Neural cell (in vitro differentiated cells): ENCODE results near the gene TRAPPC10. TPM values are rescaled to one million over a fixed set of nuclear protein-coding genes. Genes with fewer than 3 reads are reported as not detected.

Experiments
- H2AFZ ChIP-seq: fragments of 200-600, 300-800 bp; sonication (generic), shearing (Covaris generic); 2 replicates; pipeline ENCODE4 v1.6.0; 2014; ENCODE audit warnings: low read depth, mild to moderate bottlenecking, antibody characterized with exemption, low read length, moderate library complexity
- H3F3A ChIP-seq: fragments of 200-600 bp; shearing (Covaris generic); 2 replicates; pipeline ENCODE4 v1.6.1; 2016; ENCODE audit warnings: mild to moderate bottlenecking, moderate library complexity, mixed read lengths, antibody characterized with exemption, low read length; ENCODE audit not compliant: insufficient read depth, poor library complexity, severe bottlenecking
- H3K27ac ChIP-seq: fragments of 200-600, 300-800 bp; sonication (generic), shearing (Covaris generic); 2 replicates; pipeline ENCODE4 v1.5.1; 2014; ENCODE audit warnings: mild to moderate bottlenecking, low read length, moderate library complexity
- H3K27me3 ChIP-seq: fragments of 300-800, 200-600 bp; sonication (generic), shearing (Covaris generic); 2 replicates; pipeline ENCODE4 v1.6.0; 2014; ENCODE audit warnings: mild to moderate bottlenecking, low read depth, low read length, moderate library complexity; ENCODE audit not compliant: insufficient read depth
- H3K36me3 ChIP-seq: fragments of 300-800, 200-600 bp; sonication (generic), shearing (Covaris generic); 2 replicates; pipeline ENCODE4 v1.5.1; 2014; ENCODE audit warnings: mild to moderate bottlenecking, antibody characterized with exemption, low read length, moderate library complexity; ENCODE audit not compliant: insufficient read depth
- H3K4me2 ChIP-seq: fragments of 300-800, 200-600 bp; sonication (generic), shearing (Covaris generic); 2 replicates; pipeline ENCODE4 v1.6.0; 2014; ENCODE audit warnings: mild to moderate bottlenecking, low read length
- H3K4me3 ChIP-seq: fragments of 300-800, 200-600 bp; sonication (generic), shearing (Covaris generic); 2 replicates; pipeline ENCODE4 v1.5.1; 2014; ENCODE audit warnings: mild to moderate bottlenecking, low read length, moderate library complexity
- H3K79me2 ChIP-seq: fragments of 200-600 bp; shearing (Covaris generic); replicated peaks from 2 replicates; pipeline ENCODE4 v1.6.0; 2014; ENCODE audit warnings: mild to moderate bottlenecking, low read length, moderate library complexity; ENCODE audit not compliant: insufficient read depth
- H3K9ac ChIP-seq: fragments of 300-800, 200-600 bp; sonication (generic), shearing (Covaris generic); 2 replicates; pipeline ENCODE4 v1.6.1; 2016; ENCODE audit warnings: mild to moderate bottlenecking, low read length, mixed read lengths
- H3K9me2 ChIP-seq: fragments of 200-600 bp; shearing (Covaris generic); 2 replicates; pipeline ENCODE4 v1.6.1; 2016; ENCODE audit warnings: mild to moderate bottlenecking, low read length, mixed read lengths; ENCODE audit not compliant: insufficient read depth
- H3K9me3 ChIP-seq: fragments of 200-600, 300-800 bp; sonication (generic), shearing (Covaris generic); 2 replicates; pipeline ENCODE4 v1.6.1; 2016; ENCODE audit warnings: mild to moderate bottlenecking, mixed run types, low read length, moderate library complexity, mixed read lengths
- H4K20me1 ChIP-seq: fragments of 200-600 bp; shearing (Covaris generic); 2 replicates; pipeline ENCODE4 v1.6.1; 2016; ENCODE audit warnings: mild to moderate bottlenecking, mixed run types; ENCODE audit not compliant: insufficient read depth
- CTCF ChIP-seq: fragments of 450-650 bp; IDR thresholded peaks from 2 replicates; pipeline ENCODE4 v1.5.1; 2014; ENCODE audit warnings: antibody characterized with exemption, mild to moderate bottlenecking, moderate library complexity; ENCODE audit not compliant: poor library complexity, severe bottlenecking
- EP300 ChIP-seq: fragments of 450-650 bp; conservative IDR thresholded peaks from 2 replicates; pipeline ENCODE4 v1.6.1; 2014; ENCODE audit warnings: antibody characterized with exemption, mild to moderate bottlenecking, moderate library complexity; ENCODE audit not compliant: poor library complexity, severe bottlenecking
- EZH2 ChIP-seq: fragments of 200-600, 300-800 bp; shearing (Covaris generic), sonication (generic); IDR thresholded peaks from 2 replicates; pipeline ENCODE4 v1.6.1; 2014; ENCODE audit warnings: antibody characterized with exemption, low read length, borderline replicate concordance, mild to moderate bottlenecking; ENCODE audit not compliant: insufficient read depth, poor library complexity, severe bottlenecking
- MXI1 ChIP-seq: fragments of 450-650 bp; conservative IDR thresholded peaks from 2 replicates; pipeline ENCODE4 v1.6.1; 2014; ENCODE audit warnings: antibody characterized with exemption, mild to moderate bottlenecking; ENCODE audit not compliant: poor library complexity, severe bottlenecking
- POLR2AphosphoS5 ChIP-seq: IDR thresholded peaks from 2 replicates; pipeline ENCODE4 v1.6.1; 2012
- RAD21 ChIP-seq: fragments of 450-650 bp; conservative IDR thresholded peaks from 2 replicates; pipeline ENCODE4 v1.6.1; 2014; ENCODE audit warnings: antibody characterized with exemption, mild to moderate bottlenecking, moderate library complexity
- SMC3 ChIP-seq: fragments of 450-650 bp; conservative IDR thresholded peaks from 2 replicates; pipeline ENCODE4 v1.6.1; 2014; ENCODE audit warnings: antibody characterized with exemption, mild to moderate bottlenecking, moderate library complexity; ENCODE audit not compliant: poor library complexity
- TAF1 ChIP-seq: IDR thresholded peaks from 2 replicates; pipeline ENCODE4 v1.6.1; 2012; ENCODE audit warnings: low read depth
- polyA plus RNA-seq: library from polyadenylated mRNA; depleted of rRNA; stranded (reverse); fragments of >200 nt; gene quantifications from 2 replicates; pipeline ENCODE4 v1.2.3, GENCODE V29; 2014
- TF ChIP-seq, protein P1 (sequence below): IDR thresholded peaks from 2 replicates; pipeline ENCODE4 v1.6.1; 2012; ENCODE audit warnings: borderline replicate concordance

TRAPPC10 gene
- polyA plus RNA-seq, 1 donor from 2014 or later: 17.8 TPM

- H3K4me2 ChIP-seq: no peak overlapping the region
- no peak overlapping the region for H3K27ac ChIP-seq
- H4K20me1 ChIP-seq: no peaks in the 10 kb centered on the region
- no peak overlapping the region for H2AFZ ChIP-seq
- H3K36me3 ChIP-seq: no peaks in the 10 kb centered on the region
- no peak for TF ChIP-seq RAD21
- no peak for TF ChIP-seq TAF1
- TF ChIP-seq MXI1: no peak
- TF ChIP-seq, protein P1, sequence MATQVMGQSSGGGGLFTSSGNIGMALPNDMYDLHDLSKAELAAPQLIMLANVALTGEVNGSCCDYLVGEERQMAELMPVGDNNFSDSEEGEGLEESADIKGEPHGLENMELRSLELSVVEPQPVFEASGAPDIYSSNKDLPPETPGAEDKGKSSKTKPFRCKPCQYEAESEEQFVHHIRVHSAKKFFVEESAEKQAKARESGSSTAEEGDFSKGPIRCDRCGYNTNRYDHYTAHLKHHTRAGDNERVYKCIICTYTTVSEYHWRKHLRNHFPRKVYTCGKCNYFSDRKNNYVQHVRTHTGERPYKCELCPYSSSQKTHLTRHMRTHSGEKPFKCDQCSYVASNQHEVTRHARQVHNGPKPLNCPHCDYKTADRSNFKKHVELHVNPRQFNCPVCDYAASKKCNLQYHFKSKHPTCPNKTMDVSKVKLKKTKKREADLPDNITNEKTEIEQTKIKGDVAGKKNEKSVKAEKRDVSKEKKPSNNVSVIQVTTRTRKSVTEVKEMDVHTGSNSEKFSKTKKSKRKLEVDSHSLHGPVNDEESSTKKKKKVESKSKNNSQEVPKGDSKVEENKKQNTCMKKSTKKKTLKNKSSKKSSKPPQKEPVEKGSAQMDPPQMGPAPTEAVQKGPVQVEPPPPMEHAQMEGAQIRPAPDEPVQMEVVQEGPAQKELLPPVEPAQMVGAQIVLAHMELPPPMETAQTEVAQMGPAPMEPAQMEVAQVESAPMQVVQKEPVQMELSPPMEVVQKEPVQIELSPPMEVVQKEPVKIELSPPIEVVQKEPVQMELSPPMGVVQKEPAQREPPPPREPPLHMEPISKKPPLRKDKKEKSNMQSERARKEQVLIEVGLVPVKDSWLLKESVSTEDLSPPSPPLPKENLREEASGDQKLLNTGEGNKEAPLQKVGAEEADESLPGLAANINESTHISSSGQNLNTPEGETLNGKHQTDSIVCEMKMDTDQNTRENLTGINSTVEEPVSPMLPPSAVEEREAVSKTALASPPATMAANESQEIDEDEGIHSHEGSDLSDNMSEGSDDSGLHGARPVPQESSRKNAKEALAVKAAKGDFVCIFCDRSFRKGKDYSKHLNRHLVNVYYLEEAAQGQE: no peak
- TF ChIP-seq EZH2: no peak
- no peak for TF ChIP-seq CTCF
- TF ChIP-seq POLR2AphosphoS5: no peak
- TF ChIP-seq EP300: no peak
- TF ChIP-seq SMC3: no peak
- no peaks in the 10 kb centered on the region for H3K9me2 ChIP-seq
- no peaks in the 10 kb centered on the region for H3K79me2 ChIP-seq
- no peaks in the 10 kb centered on the region for H3F3A ChIP-seq
- H3K4me3 ChIP-seq: no peak overlapping the region
- no peaks in the 10 kb centered on the region for H3K27me3 ChIP-seq
- H3K9me3 ChIP-seq: no peaks in the 10 kb centered on the region
- no peak overlapping the region for H3K9ac ChIP-seq
Observed at GRCh38 chr21:44043613-44044012, 31.5 kb downstream of the TRAPPC10 start.

DNA sequence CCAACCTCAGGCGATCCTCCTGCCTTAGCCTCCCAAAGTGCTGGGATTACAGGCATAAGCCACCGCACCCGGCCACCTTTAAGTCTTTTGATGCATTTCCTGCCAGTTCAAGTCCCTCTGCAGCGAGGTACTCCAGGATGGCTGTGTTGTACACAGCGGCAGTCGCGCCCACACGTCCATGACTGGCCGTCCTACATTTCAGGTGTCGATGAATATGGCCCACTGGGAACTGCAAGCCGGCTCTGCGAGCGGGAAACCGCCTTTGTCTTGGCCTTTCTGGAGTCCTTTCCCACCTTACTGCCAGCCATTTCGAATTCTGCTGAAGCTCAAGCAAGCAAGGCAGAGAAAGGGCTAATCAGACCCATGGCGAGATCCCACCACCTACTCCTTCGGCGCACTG, 34.6 kb downstream of the TRAPPC10 start:
- H3K4me2 ChIP-seq: no peak overlapping the region
- no peaks in the 10 kb centered on the region for H3K27me3 ChIP-seq
- H2AFZ ChIP-seq: no peak overlapping the region
- H3K4me3 ChIP-seq: no peak overlapping the region
- H3K9me3 ChIP-seq: no peaks in the 10 kb centered on the region
- no peak overlapping the region for H3K9ac ChIP-seq
- no peaks in the 10 kb centered on the region for H3K36me3 ChIP-seq
- no peaks in the 10 kb centered on the region for H3F3A ChIP-seq
- H4K20me1 ChIP-seq: no peaks in the 10 kb centered on the region
- TF ChIP-seq TAF1: no peak
- no peak for TF ChIP-seq EZH2
- no peak for TF ChIP-seq POLR2AphosphoS5
- TF ChIP-seq RAD21: no peak
- no peak for TF ChIP-seq SMC3
- no peak for TF ChIP-seq MXI1
- no peak for TF ChIP-seq CTCF
- TF ChIP-seq EP300: no peak
- TF ChIP-seq, protein P1: no peak
- no peak overlapping the region for H3K27ac ChIP-seq
- H3K9me2 ChIP-seq: no peaks in the 10 kb centered on the region
- H3K79me2 ChIP-seq: no peaks in the 10 kb centered on the region
